ENCODE data around the gene MKNK2. TPM values are rescaled to one million over a fixed set of nuclear protein-coding genes. Genes with fewer than 3 reads are reported as not detected.
A peak's percentile ranks its signal among the peaks of the same experiment; 100 is the strongest.

The MKNK2 gene
- total and polyA plus RNA-seq, 2 experiments from 2014 or later = 28.9 to 78.6 TPM

DNA sequence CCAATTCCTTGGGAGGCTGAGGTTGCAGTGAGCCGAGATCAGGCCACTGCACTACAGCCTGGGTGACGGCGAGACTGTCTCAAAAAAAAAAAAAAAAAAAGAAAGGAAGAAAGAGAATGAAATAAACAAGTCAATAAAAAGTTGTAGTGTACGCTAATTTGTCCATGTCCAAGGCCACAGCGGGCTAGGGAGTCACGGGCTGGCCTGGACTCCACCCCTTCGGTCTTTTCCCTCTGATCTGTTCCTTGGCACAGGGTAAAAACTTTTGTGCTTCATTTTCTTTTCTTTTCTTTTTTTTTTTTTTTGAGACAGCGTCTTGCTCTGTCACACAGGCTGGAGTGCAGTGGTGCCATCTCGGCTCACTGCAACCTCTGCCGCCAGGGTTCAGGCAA, 19.4 kb upstream of the MKNK2 start:
- Histone ChIP-seq H3K27me3 (replicated peaks; ENCODE audit: insufficient read depth) (no peaks in the 10 kb centered on the region), H3K79me2 (ENCODE audit: insufficient read depth) (no peaks in the 10 kb centered on the region)
- WGBS, 2 experiments (ENCODE audit: low coverage in 1 of 2, low lambda C conversion rate in 2 of 2, missing lambda C conversion rate in 2 of 2) = 57 to 62% methylated on average over 10 of the region's 10 CpGs

DNA sequence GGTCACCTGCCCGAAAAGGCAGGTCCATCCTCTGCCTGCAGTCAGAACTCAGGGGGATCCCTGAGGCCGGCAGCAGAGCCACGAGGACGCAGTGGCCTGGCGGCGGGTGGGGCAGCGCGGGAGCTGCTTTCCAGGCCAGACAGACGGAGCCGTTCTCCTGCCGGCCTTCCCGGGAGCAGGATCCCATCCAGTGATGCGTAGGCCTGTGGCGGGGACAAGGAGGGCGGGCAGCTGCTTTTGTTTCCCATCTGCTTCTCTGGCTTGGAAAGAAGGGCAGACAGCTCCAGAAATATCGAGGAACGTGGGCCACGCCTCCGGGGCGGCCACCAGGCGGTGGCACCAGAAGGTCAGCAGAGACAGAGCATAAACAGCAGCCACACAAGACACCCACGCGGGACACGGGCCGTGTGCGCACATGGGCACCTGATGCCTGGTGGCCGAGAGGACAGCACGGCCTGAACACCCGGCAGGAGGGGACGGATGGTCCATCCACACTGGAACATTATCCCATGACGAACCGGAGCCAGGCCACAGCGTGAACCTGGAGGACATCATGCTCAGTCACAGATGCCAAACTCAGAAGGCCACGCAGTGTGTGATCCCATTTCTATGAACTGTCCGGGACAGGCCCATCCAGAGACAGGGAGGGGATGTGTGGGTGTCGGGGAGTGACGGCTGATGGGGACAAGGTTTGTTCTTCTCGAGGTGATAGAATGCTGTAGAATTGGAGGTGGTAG, 13.9 kb upstream of the MKNK2 start:
- Histone ChIP-seq H3K27ac (peak overlapping the region; percentile 31), H3K4me3 (0 out of 2 replicates have a peak overlapping the region, but pooled peaks have one; percentile 8), H3K79me2 (ENCODE audit: insufficient read depth) (no peaks in the 10 kb centered on the region), H3K4me1 (ENCODE audit: insufficient read depth) (peaks cover 22% of the 10 kb centered on the region), H3K9me3 (ENCODE audit: low read depth) (no peaks in the 10 kb centered on the region), H3K9ac (peak overlapping the region; percentile 49), H2AFZ (peak overlapping the region; percentile 69), H3F3A (ENCODE audit: insufficient read depth) (peaks cover 16% of the 10 kb centered on the region), H3K4me2 (ENCODE audit: unreplicated experiment) (peak overlapping the region; percentile 41), H4K20me1 (ENCODE audit: insufficient read depth) (no peaks in the 10 kb centered on the region), H3K36me3 (ENCODE audit: low read depth) (no peaks in the 10 kb centered on the region), H3K9me2 (ENCODE audit: insufficient read depth) (no peaks in the 10 kb centered on the region), H3K27me3 (replicated peaks; ENCODE audit: insufficient read depth) (no peaks in the 10 kb centered on the region)
- 10 to 11% methylated on average over 37 to 38 of the region's 38 CpGs for WGBS, 2 experiments (ENCODE audit: low coverage in 1 of 2, low lambda C conversion rate in 2 of 2, missing lambda C conversion rate in 2 of 2)
- in situ Hi-C loops (cut with MboI) = loop anchor here (5.0 kb wide), 1 partner anchor 38 kb away; no protein-coding TSS in a partner anchor
- TF ChIP-seq EZH2 (IDR thresholded peaks at IDR 0.05; ENCODE audit: insufficient read depth, poor library complexity, severe bottlenecking) (no peak), EZH2phosphoT487 (IDR thresholded peaks at IDR 0.05; ENCODE audit: insufficient read depth, low read depth) (no peak)
- peak; percentile 59 for DNase-seq

More for the DNA sequence above, 19.4 kb upstream of the MKNK2 start:
- Histone ChIP-seq H3K9me3 (ENCODE audit: low read depth) (no peaks in the 10 kb centered on the region), H3K9ac (no peak overlapping the region), H3F3A (ENCODE audit: insufficient read depth) (0 out of 2 replicates have a peak, but pooled peaks cover 13% of the 10 kb centered on the region), H3K4me3 (no peak overlapping the region), H3K4me1 (ENCODE audit: insufficient read depth) (no peaks in the 10 kb centered on the region), H2AFZ (no peak overlapping the region), H4K20me1 (ENCODE audit: insufficient read depth) (no peaks in the 10 kb centered on the region), H3K27ac (no peak overlapping the region), H3K9me2 (ENCODE audit: insufficient read depth) (no peaks in the 10 kb centered on the region), H3K36me3 (ENCODE audit: low read depth) (peaks cover 28% of the 10 kb centered on the region; the same call in 1 of the 2 replicates), H3K4me2 (ENCODE audit: unreplicated experiment) (no peak overlapping the region)
- in situ Hi-C loops (cut with MboI) = no loop called here
- TF ChIP-seq EZH2 (IDR thresholded peaks at IDR 0.05; ENCODE audit: insufficient read depth, poor library complexity, severe bottlenecking) = no peak
- no peak for TF ChIP-seq EZH2phosphoT487 (IDR thresholded peaks at IDR 0.05; ENCODE audit: insufficient read depth, low read depth)
- no peak for DNase-seq

DNA sequence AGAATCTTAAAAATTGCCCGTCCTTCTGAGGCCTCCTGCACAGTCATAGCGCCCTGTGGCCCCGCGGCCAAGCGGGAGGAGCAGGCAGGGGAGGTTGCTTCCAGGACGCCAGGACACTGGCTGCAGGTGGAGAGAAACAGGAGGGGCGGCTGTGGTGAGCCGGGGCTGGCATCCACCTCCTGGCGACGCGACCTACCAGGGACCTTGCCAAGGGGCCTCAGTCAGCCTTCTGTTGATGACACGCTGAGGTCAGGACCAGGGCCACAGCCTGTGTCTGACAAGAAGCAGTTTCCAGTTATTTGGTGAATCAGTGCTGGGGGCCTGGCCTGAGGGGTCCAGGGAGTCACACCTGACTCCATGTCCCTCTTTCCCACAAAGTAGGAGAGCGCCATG, 13.3 kb upstream of the MKNK2 start:
- H3K79me2 ChIP-seq (ENCODE audit: insufficient read depth) = no peaks in the 10 kb centered on the region
- peak; percentile 41 for DNase-seq
- H3K4me2 ChIP-seq (ENCODE audit: unreplicated experiment) = peak overlapping the region; percentile 41

DNA sequence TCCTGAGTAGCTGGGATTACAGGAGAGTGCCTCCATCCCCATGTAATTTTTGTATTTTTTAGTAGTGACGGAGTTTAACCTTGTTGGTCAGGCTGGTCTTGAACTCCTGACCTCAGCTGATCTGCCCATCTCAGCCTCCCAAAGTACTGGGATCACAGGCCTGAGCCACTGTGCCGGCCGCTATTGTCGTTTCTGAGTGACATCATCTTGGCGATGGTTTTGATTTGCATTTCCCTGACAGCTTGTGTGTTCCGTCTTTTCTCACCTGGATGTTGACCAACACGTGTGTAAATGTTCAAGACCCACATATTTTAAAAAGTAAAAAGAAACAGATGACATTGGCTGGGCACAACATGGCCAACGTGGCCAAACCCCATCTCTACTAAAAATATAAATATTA, 12.8 kb upstream of the MKNK2 start:
- in situ Hi-C loops (cut with MboI) = no loop called here
- 63 to 68% methylated on average over 8 of the region's 8 CpGs for WGBS, 2 experiments (ENCODE audit: low coverage in 1 of 2, low lambda C conversion rate in 2 of 2, missing lambda C conversion rate in 2 of 2)
- H3K36me3 ChIP-seq (ENCODE audit: low read depth) = no peaks in the 10 kb centered on the region

More for the DNA sequence above, 13.3 kb upstream of the MKNK2 start:
- Histone ChIP-seq H3K9me2 (ENCODE audit: insufficient read depth) (no peaks in the 10 kb centered on the region), H4K20me1 (ENCODE audit: insufficient read depth) (no peaks in the 10 kb centered on the region), H3K36me3 (ENCODE audit: low read depth) (no peaks in the 10 kb centered on the region), H3K9ac (peak overlapping the region; percentile 49; the same call in 1 of the 2 replicates), H3K4me1 (ENCODE audit: insufficient read depth) (peaks cover 27% of the 10 kb centered on the region), H3K27ac (peak overlapping the region; percentile 31), H3K9me3 (ENCODE audit: low read depth) (no peaks in the 10 kb centered on the region), H3K4me3 (0 out of 2 replicates have a peak overlapping the region, but pooled peaks have one; percentile 8), H3K27me3 (replicated peaks; ENCODE audit: insufficient read depth) (no peaks in the 10 kb centered on the region), H2AFZ (peak overlapping the region; percentile 69), H3F3A (ENCODE audit: insufficient read depth) (peaks cover 16% of the 10 kb centered on the region)
- 49 to 50% methylated on average over 13 of the region's 13 CpGs for WGBS, 2 experiments (ENCODE audit: low coverage in 1 of 2, low lambda C conversion rate in 2 of 2, missing lambda C conversion rate in 2 of 2)
- TF ChIP-seq EZH2 (IDR thresholded peaks at IDR 0.05; ENCODE audit: insufficient read depth, poor library complexity, severe bottlenecking) (no peak), EZH2phosphoT487 (IDR thresholded peaks at IDR 0.05; ENCODE audit: insufficient read depth, low read depth) (no peak)
- in situ Hi-C loops (cut with MboI) = no loop called here

More for the DNA sequence above, 12.8 kb upstream of the MKNK2 start:
- H3K79me2 ChIP-seq (ENCODE audit: insufficient read depth) = no peaks in the 10 kb centered on the region
- no peak overlapping the region for H3K4me3 ChIP-seq
- H3K9me3 ChIP-seq (ENCODE audit: low read depth) = no peaks in the 10 kb centered on the region
- no peak overlapping the region for H3K4me2 ChIP-seq (ENCODE audit: unreplicated experiment)
- no peaks in the 10 kb centered on the region for H4K20me1 ChIP-seq (ENCODE audit: insufficient read depth)
- peaks cover 32% of the 10 kb centered on the region for H3K4me1 ChIP-seq (ENCODE audit: insufficient read depth)
- no peaks in the 10 kb centered on the region for H3K9me2 ChIP-seq (ENCODE audit: insufficient read depth)
- DNase-seq = no peak
- peaks cover 16% of the 10 kb centered on the region for H3F3A ChIP-seq (ENCODE audit: insufficient read depth)
- H3K9ac ChIP-seq = no peak overlapping the region
- TF ChIP-seq EZH2 (IDR thresholded peaks at IDR 0.05; ENCODE audit: insufficient read depth, poor library complexity, severe bottlenecking) (no peak), EZH2phosphoT487 (IDR thresholded peaks at IDR 0.05; ENCODE audit: insufficient read depth, low read depth) (no peak)
- H3K27ac ChIP-seq = no peak overlapping the region
- no peaks in the 10 kb centered on the region for H3K27me3 ChIP-seq (replicated peaks; ENCODE audit: insufficient read depth)
- H2AFZ ChIP-seq = no peak overlapping the region
